Measurements from ENCODE around the gene WFIKKN1. TPM values are rescaled to one million over a fixed set of nuclear protein-coding genes. Genes with fewer than 3 reads are reported as not detected.

The WFIKKN1 gene
- total RNA-seq, 2 experiments from 2014 or later: 0.47 to 1.2 TPM

DNA sequence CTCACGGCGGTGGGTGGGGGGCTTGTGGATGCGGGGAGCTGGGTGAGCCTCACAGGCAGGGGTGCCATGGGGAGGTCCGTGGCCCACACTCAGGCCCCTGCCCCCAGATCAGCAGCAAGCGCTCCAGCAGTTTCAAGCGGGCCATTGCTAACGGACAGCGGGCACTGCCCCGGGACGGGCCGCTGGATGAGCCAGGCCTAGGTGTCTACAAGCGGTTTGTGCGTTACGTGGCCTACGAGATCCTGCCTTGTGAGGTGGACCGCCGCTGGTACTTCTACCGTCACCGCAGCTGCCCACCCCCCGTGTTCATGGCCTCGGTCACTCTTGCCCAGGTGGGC lies 45.7 kb downstream of the WFIKKN1 start:
- peaks cover 19% of the 10 kb centered on the region for H3K4me1 ChIP-seq (ENCODE audit: insufficient read depth, low read length, poor library complexity, severe bottlenecking)
- H3K36me3 ChIP-seq (ENCODE audit: insufficient read depth, low read length): peaks cover 31% of the 10 kb centered on the region
- H3K27ac ChIP-seq (ENCODE audit: low read depth, low read length, poor library complexity, severe bottlenecking): no peak overlapping the region
- DNase-seq (ENCODE audit: low spot score): no peak
- no TSS peak for BruUV-seq (replicated peaks)
- ChIA-PET POLR2A (no interaction called here), CTCF (ENCODE audit: unreplicated experiment) (no interaction called here)
- peaks cover 5% of the 10 kb centered on the region; the same call in 1 of the 2 replicates for H4K20me1 ChIP-seq (ENCODE audit: insufficient read depth, low read length)
- no peaks in the 10 kb centered on the region for H3K9me3 ChIP-seq (ENCODE audit: low read length)
- H2AFZ ChIP-seq (ENCODE audit: low read length): no peak overlapping the region
- intact Hi-C loops (cut with micrococcal nuclease; ENCODE audit: unreplicated experiment): no loop called here
- no peak overlapping the region for H3K4me2 ChIP-seq (ENCODE audit: low read length)
- H3K4me3 ChIP-seq (ENCODE audit: low read depth, low read length, poor library complexity, severe bottlenecking): no peak overlapping the region
- no peaks in the 10 kb centered on the region for H3K9me2 ChIP-seq (ENCODE audit: insufficient read depth, low read length)
- no peak for TF ChIP-seq EZH2phosphoT487 (IDR thresholded peaks at IDR 0.05; ENCODE audit: borderline replicate concordance, low read depth, low read length)
- TF ChIP-seq, protein P1, sequence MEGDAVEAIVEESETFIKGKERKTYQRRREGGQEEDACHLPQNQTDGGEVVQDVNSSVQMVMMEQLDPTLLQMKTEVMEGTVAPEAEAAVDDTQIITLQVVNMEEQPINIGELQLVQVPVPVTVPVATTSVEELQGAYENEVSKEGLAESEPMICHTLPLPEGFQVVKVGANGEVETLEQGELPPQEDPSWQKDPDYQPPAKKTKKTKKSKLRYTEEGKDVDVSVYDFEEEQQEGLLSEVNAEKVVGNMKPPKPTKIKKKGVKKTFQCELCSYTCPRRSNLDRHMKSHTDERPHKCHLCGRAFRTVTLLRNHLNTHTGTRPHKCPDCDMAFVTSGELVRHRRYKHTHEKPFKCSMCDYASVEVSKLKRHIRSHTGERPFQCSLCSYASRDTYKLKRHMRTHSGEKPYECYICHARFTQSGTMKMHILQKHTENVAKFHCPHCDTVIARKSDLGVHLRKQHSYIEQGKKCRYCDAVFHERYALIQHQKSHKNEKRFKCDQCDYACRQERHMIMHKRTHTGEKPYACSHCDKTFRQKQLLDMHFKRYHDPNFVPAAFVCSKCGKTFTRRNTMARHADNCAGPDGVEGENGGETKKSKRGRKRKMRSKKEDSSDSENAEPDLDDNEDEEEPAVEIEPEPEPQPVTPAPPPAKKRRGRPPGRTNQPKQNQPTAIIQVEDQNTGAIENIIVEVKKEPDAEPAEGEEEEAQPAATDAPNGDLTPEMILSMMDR (conservative IDR thresholded peaks at IDR 0.05; ENCODE audit: low read length): no peak
- H3K79me2 ChIP-seq (ENCODE audit: insufficient read depth, low read depth, low read length): peaks cover 11% of the 10 kb centered on the region; the same call in 1 of the 2 replicates

DNA sequence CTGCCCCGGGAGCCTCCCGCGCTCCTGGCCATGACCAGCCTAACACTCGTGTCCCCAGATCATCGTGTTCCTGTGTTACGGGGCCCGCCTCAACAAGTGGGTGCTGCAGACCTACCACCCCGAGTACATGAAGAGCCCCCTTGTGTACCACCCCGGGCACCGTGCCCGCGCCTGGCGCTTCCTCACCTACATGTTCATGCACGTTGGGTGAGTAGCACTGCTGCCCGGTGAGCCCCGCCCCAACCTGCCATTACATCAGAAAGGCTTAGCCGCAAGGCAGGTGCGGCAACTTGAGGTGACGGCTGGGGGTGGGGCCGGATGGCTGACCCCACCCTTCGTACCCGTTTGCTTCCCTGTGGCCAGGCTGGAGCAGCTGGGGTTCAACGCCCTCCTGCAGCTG lies 46.1 kb downstream of the WFIKKN1 start:
- H3K27ac ChIP-seq (ENCODE audit: low read depth, low read length, poor library complexity, severe bottlenecking): no peak overlapping the region
- TF ChIP-seq, protein P1 (conservative IDR thresholded peaks at IDR 0.05; ENCODE audit: low read length): no peak
- TF ChIP-seq EZH2phosphoT487 (IDR thresholded peaks at IDR 0.05; ENCODE audit: borderline replicate concordance, low read depth, low read length): no peak
- H3K4me2 ChIP-seq (ENCODE audit: low read length): no peak overlapping the region
- no peak for DNase-seq (ENCODE audit: low spot score)
- H3K9me3 ChIP-seq (ENCODE audit: low read length): no peaks in the 10 kb centered on the region
- H3K9me2 ChIP-seq (ENCODE audit: insufficient read depth, low read length): no peaks in the 10 kb centered on the region
- CTCF ChIA-PET (ENCODE audit: unreplicated experiment): no interaction called here
- peaks cover 32% of the 10 kb centered on the region for H3K36me3 ChIP-seq (ENCODE audit: insufficient read depth, low read length)
- H3K4me1 ChIP-seq (ENCODE audit: insufficient read depth, low read length, poor library complexity, severe bottlenecking): peaks cover 22% of the 10 kb centered on the region
- peaks cover 14% of the 10 kb centered on the region; the same call in 1 of the 2 replicates for H3K79me2 ChIP-seq (ENCODE audit: insufficient read depth, low read depth, low read length)
- no TSS peak for BruUV-seq (replicated peaks)
- no peak overlapping the region for H3K4me3 ChIP-seq (ENCODE audit: low read depth, low read length, poor library complexity, severe bottlenecking)
- no peak overlapping the region for H2AFZ ChIP-seq (ENCODE audit: low read length)
- intact Hi-C loops (cut with micrococcal nuclease; ENCODE audit: unreplicated experiment): no loop called here
- peaks cover 5% of the 10 kb centered on the region; the same call in 1 of the 2 replicates for H4K20me1 ChIP-seq (ENCODE audit: insufficient read depth, low read length)
- POLR2A ChIA-PET: no interaction called here

DNA sequence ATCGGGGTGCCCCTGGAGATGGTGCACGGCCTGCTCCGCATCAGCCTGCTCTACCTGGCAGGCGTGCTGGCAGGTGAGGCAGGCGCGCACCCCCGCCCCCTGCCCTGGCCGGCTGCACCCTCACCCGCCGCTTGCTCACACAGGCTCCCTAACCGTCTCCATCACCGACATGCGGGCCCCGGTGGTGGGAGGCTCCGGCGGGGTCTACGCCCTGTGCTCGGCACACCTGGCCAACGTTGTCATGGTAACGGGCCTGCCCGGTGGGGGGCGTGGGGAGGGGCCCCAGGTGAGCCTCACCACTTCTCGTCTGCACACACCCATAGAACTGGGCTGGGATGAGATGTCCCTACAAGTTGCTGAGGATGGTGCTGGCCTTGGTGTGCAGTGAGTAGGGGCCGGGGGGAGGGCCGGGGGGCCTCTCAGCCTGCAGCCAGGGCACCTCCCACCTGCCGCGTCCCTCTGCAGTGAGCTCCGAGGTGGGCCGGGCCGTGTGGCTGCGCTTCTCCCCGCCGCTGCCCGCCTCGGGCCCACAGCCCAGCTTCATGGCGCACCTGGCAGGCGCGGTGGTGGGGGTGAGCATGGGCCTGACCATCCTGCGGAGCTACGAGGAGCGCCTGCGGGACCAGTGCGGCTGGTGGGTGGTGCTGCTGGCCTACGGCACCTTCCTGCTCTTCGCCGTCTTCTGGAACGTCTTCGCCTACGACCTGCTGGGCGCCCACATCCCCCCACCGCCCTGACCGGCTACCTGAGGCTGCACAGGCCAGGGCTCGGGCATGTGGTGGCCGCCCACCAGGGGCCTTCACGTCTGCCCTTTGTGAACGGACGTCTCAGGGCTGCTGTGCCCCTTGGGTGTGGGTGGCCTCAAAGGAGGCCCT lies 46.8 kb downstream of the WFIKKN1 start:
- CTCF ChIA-PET (ENCODE audit: unreplicated experiment): no interaction called here
- H4K20me1 ChIP-seq (ENCODE audit: insufficient read depth, low read length): peaks cover 5% of the 10 kb centered on the region; the same call in 1 of the 2 replicates
- no peak overlapping the region for H3K4me2 ChIP-seq (ENCODE audit: low read length)
- peaks cover 32% of the 10 kb centered on the region for H3K36me3 ChIP-seq (ENCODE audit: insufficient read depth, low read length)
- intact Hi-C loops (cut with micrococcal nuclease; ENCODE audit: unreplicated experiment): no loop called here
- POLR2A ChIA-PET: no interaction called here
- H3K9me2 ChIP-seq (ENCODE audit: insufficient read depth, low read length): no peaks in the 10 kb centered on the region
- peaks cover 24% of the 10 kb centered on the region for H3K4me1 ChIP-seq (ENCODE audit: insufficient read depth, low read length, poor library complexity, severe bottlenecking)
- no TSS peak for BruUV-seq (replicated peaks)
- H3K79me2 ChIP-seq (ENCODE audit: insufficient read depth, low read depth, low read length): peaks cover 17% of the 10 kb centered on the region; the same call in 1 of the 2 replicates
- H3K9me3 ChIP-seq (ENCODE audit: low read length): no peaks in the 10 kb centered on the region
- TF ChIP-seq, protein P1 (conservative IDR thresholded peaks at IDR 0.05; ENCODE audit: low read length): no peak
- TF ChIP-seq EZH2phosphoT487 (IDR thresholded peaks at IDR 0.05; ENCODE audit: borderline replicate concordance, low read depth, low read length): no peak
- no peak for DNase-seq (ENCODE audit: low spot score)
- H3K4me3 ChIP-seq (ENCODE audit: low read depth, low read length, poor library complexity, severe bottlenecking): no peak overlapping the region
- H2AFZ ChIP-seq (ENCODE audit: low read length): no peak overlapping the region
- no peak overlapping the region for H3K27ac ChIP-seq (ENCODE audit: low read depth, low read length, poor library complexity, severe bottlenecking)
